GM10266 (cell line): ENCODE measurements around the gene CHIT1.

Experiments used
- DNase-seq: peaks from one replicate; pipeline ENCODE4 v3.0.0; 2012; ENCODE audit errors: extremely low spot score
- CTCF ChIP-seq: IDR thresholded peaks from 2 replicates; pipeline ENCODE4 v1.5.1; 2012; ENCODE audit warnings: mild to moderate bottlenecking, low read depth; ENCODE audit not compliant: control insufficient read depth, insufficient read depth; ENCODE audit errors: missing control alignments

Gene CHIT1

GRCh38 chr1:203229471-203230135, at the start of gene CHIT1:
CHIT1 (minus strand) TSS chr1:203229673; CDS start chr1:203229636, 37 bp downstream.
- TF ChIP-seq CTCF: no peak

GRCh38 chr1:203278885-203279406, 49.5 kb upstream of the CHIT1 start:
- TF ChIP-seq CTCF: no peak
- no peak for DNase-seq

More at GRCh38 chr1:203229471-203230135, at the start of gene CHIT1:
- DNase-seq: no peak

- no peak for TF ChIP-seq CTCF
- DNase-seq: no peak
Observed at GRCh38 chr1:203278082-203278884, 48.8 kb upstream of the CHIT1 start.

DNA sequence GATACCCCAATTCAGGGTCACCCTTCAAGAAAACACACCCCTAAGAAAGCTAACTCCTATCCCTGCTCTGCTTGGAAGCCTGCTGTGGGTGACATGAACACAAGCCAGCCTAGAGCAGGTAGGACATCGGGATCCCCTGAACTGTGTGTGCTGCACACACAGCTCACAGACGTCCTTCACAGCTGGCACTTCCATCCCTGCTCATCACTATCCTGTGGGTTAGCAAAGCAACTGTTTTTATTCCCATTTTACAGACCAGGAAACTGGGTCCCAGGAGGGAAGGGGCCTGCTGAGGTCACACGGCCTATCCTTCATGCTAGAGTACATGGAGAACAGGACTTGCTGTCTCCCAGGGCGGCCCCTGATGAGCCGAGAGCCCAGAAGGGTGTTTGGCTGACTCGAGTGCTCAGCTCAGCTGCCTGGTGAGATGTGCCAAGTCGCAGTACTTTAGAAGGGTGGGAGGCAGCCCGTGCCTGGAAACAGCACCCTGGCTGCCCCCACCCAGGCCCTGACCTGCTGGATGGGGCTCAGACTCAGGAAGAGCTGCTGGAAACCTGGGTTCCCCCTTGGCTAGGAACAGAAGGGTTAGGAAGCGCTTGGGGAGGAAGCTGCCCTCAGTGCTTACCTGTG, 47.6 kb upstream of the CHIT1 start:
- TF ChIP-seq CTCF: no peak

GRCh38 chr1:203276408-203276807, 46.9 kb upstream of the CHIT1 start:
- TF ChIP-seq CTCF: no peak

More for the DNA sequence above, 47.6 kb upstream of the CHIT1 start:
- no peak for DNase-seq

DNA sequence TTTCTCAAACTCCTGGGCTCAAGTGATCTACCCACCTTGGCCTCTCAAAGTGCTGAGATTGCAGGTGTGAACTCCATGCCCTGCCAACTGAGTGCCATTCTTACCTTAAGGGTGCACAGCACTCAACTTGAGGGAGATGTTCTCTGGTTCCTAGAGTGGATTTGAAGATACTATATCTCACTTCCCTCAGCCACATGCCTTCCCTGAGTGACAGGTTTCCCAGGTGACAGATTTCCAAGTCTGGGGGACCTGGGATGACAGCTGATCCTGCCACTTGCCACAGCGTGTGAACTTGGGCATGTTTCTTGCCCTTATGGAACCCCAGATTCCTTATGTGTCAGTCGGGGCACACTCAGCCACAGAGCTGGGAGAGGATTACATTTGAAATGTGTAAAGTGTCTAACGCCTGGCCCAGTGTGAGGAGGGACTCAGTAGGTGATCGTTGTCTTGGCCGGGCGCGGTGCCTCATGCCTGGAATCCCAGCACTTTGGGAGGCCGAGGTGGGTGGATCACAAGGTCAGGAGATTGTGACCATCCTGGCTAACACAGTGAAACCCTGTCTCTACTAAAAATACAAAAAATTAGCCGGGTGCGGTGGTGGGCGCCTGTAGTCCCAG, 46.3 kb upstream of the CHIT1 start:
- no peak for TF ChIP-seq CTCF
- DNase-seq: no peak

More at GRCh38 chr1:203276408-203276807, 46.9 kb upstream of the CHIT1 start:
- no peak for DNase-seq
